HCEC 1CT (cell line): Measurements from ENCODE around the gene OBP2B.

ENCODE experiments used
- DNase-seq: peaks from one replicate; pipeline ENCODE4 v3.0.0-alpha.2; 2017

OBP2B gene

GRCh38 chr9:133165452-133165730 lies 43.7 kb downstream of the OBP2B start:
- no peak for DNase-seq

- no peak for DNase-seq
These were observed 44.9 kb downstream of the OBP2B start for GRCh38 chr9:133164191-133164590.

- DNase-seq: no peak
These were observed 45.4 kb downstream of the OBP2B start, which contains the start of gene GBGT1 for GRCh38 chr9:133163504-133164172. Gene GBGT1 (minus strand): TSS chr9:133163914. CDS start chr9:133162412, 1,502 bp downstream.

GRCh38 chr9:133162861-133163503 lies 46.1 kb downstream of the OBP2B start:
- DNase-seq: no peak

- no peak for DNase-seq
These were observed 47.5 kb downstream of the OBP2B start for GRCh38 chr9:133161547-133161950.

GRCh38 chr9:133160742-133161546 lies 48.1 kb downstream of the OBP2B start:
- peak; percentile 75 for DNase-seq

- DNase-seq: no peak
These were observed 50.4 kb downstream of the OBP2B start for GRCh38 chr9:133158695-133159094.
